GM21390 (cell line): ENCODE measurements around the gene ULBP1.
"Not testable (repeated sequence)": the region's sequence is repeated elsewhere in the genome, so short reads cannot be mapped to it uniquely, and the experiment has no call there.

Experiments used
- ATAC-seq: cut with Tn5 transposase; IDR thresholded peaks from one replicate; pipeline ENCODE4 v1.9.1; 2021; ENCODE audit not compliant: unreplicated experiment

Gene ULBP1, protein sequence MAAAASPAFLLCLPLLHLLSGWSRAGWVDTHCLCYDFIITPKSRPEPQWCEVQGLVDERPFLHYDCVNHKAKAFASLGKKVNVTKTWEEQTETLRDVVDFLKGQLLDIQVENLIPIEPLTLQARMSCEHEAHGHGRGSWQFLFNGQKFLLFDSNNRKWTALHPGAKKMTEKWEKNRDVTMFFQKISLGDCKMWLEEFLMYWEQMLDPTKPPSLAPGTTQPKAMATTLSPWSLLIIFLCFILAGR

DNA sequence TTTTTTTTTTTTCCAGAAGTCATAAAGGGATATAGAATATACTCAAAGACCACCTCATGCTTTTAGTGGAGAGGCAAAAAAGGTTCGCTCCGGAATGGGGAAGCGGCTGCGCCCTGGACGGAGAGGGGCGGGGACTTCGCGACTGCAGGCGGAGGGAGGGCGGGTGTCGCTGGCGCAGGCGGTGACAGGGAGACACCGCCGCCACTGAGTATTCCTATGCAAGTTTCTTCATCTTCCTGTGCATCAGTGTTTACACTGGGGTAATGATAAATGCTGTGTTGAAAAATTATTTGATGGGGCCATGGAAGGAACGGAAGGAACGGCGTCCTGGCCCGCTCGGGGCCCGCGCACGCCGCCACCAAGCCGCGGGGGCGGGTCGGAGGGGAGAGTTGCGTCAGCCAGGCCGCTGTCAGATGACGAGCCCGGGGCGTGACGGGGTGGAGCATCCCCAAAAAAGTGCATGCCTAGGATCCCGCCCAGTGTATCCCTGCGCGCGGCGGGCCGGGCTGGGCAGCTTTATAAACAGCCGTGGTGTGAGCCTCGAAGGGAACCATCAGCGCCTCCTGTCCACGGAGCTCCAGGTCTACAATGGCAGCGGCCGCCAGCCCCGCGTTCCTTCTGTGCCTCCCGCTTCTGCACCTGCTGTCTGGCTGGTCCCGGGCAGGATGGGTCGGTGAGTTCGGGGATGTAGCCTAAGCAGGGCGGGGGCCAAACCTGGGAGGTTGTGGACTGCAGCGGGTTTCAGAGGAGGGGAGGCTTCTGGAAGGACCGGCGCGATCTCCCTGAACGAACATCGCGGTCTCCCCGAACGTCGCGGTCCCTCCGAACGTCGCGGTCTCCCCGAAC, at the start of gene ULBP1:
Gene ULBP1 (plus strand): TSS at position 482 of the 846 bp plus-strand sequence. CDS start 107 bp downstream, at position 589.
- no peak for ATAC-seq

DNA sequence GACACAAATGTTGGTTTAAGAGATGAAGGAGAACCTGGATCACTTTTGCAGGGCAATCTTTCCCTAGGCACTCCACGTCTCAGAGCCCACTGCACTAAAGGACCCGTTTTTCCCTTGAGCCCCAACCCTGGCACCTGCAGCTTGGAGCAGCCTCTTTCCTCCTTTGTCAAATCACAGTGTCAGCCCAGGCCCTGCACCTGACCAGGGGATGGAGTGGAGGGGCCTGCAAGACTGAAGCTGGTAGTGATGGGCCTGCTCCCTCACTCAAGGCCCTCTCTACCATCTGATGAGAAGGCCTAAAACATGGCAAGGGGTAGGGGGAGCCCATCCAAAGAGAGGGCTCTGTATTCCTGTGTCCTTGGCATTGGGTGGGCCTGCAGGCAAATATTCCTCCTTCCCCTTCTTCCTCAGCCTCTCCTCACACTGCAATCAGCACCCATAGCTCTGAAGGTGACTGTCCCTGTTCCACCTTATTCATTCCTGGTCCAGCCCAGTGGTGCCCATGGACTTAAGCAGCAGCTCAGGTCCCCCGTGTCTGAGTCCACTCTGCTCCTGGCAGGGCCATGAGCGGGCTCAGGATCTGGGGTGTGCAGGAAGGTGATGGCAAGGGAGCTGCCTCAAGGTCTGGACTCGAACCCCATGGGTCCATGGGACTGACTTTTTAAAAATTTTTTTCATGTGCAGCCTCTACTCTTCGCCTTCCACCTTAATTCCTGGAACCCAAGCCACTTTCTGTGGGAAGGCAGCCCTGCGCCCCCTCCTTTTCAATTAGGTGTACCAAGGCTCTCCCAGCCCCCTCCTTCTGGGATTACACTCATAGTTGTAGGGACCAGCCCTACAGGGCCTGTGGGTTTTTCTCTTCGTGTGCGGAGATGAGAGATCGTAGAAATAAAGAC, 47.5 kb upstream of the ULBP1 start:
- no peak for ATAC-seq

DNA sequence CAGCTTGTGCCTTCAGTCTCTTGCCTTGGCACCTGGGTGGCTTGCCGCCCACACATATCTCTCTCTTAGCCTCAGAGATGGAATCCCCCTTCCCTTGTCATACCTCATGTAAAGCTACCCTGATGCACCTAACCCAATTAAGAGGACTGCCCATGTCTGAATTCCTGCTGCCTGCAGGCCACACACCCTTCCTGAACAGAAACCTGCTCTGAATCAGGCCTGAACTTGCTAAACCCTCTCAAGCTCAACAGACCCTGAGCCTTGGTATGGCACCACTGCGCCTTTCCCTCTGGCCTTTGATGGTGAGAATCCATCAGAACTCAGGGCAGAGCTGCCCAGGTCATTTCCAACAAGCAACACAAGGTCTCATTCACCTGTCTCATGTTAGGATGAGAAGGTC, 46.1 kb upstream of the ULBP1 start:
- ATAC-seq, result no peak

DNA sequence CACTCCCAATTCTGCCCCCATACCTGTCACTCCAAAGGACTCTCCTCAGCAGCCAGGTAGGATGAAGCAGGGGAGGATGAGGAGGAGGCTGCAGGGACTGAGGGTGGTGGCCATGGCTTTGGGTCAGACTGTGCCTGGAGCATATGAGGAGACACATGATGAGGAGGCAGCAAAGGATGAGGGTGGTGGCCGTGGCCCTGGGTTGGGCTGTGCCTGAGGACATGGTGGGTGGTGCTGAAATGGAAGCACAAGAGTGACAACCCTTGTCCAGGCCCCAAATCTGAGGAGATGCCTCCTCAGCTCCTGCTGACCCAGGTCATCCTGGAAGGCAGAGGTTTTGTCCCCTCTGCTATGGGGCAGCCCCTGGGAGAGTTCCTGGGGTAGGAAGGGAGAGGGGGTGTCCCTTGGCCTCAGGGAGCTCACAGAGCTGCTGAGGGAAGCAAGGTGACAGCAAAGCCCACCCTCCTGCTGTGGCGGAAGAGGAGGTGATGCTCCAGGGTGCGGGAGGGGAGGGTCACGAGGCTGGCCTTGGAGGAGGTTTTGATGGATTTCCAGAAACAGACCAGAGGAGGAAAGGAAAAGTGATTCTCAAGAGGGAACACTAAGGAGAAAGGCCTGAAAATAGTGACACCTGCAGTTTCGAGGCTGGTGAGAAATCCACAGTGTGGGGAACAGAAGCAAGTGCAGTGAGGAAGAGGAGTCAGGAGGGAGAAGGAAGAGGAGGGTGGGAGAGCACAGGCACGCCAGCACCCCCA, 45.4 kb upstream of the ULBP1 start:
- ATAC-seq, result no peak

DNA sequence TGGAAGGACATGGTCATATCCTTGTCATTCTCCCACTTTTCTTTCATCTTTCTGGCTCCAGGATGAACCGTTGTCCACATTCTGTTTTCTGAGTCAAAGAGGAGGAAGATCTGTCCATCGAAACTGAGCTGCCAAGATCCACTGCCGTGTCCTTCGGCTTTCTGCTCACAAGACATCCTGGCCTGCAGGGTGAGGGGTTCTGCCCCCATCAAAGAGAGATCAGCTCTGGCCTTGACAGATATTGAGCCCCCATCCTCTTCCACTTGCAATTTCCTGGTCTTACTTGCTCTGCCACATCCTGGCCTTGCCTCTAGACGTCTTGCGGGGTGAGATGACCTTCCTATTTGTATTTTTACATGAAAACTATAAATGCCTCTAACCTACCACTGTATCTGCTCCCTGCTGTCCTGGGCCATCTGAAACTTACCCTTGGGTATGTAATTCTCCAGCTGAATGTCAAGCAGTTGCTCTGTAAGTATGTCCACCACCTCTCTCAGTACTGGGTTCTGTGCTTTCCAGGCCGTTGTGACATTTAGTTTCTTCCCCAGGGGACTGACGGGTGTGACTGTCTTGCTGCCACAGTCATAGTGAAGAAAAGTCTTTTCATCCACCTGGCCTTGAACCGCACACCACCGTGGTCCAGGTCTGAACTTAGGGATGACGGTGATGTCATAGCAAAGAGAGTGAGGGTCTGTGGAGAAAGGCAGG, 44.5 kb upstream of the ULBP1 start:
- ATAC-seq, result not testable (repeated sequence)

DNA sequence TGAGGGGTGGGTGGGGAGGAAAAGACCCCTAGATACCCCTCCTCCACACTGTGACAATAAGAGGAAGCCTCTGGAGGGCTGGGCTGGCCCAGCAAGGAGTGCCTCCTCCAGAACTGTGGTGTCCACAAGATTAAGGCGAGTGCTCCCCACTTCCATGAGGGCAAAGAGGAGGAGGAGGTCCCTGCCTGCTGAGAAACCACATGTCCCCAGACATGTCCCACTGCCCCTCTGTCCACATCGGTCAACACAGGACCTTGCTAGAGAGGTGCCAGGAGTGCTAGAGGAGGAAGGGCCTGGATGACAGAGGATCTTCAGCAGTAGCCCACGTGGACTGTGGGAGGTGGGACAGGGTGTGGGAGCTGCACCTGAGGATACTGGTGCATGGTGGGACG, 43.9 kb upstream of the ULBP1 start:
- ATAC-seq, result no peak

DNA sequence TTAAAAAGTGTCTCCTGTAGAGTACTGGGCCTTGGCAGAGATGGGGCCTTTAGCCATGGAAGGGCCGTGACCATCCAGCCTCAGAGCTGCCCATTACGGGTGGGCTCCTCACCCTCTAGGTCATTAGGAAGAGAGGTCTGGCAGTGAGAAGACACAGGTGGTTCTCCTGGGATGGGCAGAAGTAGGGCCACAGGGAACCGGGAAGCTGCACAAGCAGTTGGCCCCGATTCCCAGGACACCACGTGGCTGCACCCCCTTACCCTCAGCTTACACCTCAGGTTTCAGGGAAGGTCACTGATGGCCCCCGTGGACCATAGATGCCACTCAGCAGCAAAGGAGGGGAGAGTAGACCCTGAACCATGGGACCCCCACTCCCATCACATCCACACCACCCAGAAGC, 42.4 kb upstream of the ULBP1 start:
- ATAC-seq, result no peak

DNA sequence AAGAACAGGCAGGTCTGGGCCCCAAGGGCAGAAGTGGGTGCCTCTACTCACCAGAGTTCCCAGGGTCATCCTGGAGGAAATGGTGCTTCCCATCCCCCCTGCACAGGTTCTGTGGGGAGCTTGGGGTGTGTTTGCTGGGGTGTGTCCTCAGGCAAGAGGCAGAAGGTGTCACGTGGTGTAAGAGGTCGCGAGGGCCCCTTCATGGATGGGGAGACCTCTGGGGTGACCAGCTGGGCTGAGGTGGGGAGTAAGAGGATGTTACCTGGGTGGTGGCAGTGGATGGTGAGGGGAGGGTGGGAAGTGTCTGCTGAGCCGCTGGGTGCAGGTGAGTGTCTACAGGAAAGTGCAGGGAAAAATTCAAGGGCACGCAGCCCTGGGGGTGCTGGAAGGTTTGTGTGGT, 41.7 kb upstream of the ULBP1 start:
- ATAC-seq, result not testable (repeated sequence)

DNA sequence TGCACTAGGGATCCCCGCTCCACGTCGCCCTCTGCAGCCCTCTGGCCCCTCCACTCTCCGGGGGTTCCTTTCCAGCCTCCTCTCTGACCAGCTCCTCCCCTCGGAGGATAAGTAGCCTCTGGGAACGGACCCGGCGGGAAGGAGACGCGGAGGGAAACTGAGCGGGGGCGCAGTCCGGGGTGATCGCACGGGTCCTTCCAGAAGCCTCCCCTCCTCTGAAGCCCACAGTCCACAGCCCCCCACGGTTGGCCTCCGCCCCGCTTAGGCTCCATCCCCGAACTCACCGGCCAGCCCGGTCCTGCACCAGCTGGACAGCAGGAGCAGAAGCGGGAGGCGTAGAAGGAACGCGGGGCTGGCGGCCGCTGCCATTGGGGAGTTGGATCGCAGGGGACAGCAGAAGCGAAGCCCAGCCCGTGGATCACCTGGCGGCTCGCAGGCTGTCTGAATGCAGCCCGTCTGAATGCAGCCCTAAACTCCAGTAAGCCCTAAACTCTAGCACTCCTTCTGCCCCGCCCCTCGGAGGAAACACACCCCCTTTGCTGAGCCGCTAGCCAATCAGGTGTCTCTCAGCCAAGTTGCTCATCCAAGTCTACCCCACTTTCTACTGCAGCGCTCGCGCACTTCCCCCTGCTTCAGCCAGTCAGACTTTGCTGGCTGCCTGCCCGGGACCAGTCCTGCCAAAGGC, 41.0 kb upstream of the ULBP1 start, which contains the start of gene RAET1G:
Gene RAET1G (minus strand): TSS at position 480 of the 685 bp plus-strand sequence. CDS start 111 bp downstream, at position 369.
- peak; percentile 71 for ATAC-seq

DNA sequence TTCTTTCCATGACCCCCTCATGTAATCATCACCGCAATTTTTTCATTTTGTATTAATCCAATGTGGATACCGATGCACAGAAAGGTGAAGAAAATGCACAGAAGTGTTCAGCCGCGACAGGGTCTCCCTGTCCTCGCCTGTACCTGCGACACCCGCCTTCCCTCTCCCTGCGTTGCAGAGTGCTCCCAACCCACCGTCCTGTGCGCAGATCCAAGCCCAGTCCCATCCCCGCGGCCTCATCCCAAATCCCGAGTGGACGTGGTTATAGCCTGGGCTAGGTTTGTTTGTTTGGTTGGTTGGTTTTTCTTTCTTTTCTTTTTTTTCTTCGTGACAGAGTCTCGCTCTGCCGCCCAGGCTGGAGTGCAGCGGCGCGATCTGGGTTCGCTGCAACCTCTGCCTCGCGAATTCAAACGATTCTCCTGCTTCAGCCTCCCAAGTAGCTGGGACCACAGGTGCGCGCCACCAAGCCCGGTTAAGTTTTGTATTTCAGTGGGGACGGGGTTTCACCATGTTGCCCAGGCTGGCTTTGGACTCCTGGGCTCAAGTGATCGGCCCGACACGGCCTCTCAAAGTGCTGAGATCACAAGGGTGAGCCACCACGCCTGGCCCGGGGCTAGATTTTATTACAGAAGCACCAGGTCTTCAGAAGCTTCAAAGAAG, 40.3 kb upstream of the ULBP1 start:
- no peak for ATAC-seq

DNA sequence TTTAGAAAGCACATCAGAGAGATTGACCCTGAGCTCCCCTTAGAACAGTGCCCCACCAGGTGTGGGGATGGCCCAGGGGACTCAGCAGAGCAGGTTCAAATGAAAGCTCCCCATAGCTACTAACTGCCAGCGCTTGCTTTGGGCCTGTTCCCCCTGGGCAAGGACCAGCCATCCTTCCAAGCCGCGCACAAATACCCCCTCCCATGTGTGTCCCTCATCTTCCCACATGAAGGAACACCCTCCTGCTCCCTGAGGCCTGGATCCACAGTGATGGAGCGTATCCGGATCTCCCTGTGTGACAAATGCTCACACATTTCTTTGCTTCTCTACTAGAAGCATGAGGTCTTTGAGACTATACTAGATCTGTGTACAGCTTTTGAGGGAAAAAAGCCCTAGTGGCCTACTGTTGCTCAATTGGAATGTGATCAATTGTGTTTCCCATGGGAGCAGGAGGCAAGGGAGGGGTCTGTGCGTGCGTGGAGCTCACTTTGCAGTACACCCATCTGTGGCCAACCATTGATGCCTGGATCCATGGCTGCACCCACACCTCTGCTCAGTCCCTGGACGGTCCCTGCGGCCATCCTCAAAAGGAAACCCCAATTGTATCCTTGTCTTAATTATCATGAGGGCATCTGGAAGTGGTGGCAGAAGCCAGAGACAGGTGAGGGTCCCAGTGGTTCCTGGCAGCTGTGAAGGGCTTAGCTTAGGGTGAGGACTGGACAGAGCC, 39.4 kb upstream of the ULBP1 start:
- ATAC-seq, result no peak

DNA sequence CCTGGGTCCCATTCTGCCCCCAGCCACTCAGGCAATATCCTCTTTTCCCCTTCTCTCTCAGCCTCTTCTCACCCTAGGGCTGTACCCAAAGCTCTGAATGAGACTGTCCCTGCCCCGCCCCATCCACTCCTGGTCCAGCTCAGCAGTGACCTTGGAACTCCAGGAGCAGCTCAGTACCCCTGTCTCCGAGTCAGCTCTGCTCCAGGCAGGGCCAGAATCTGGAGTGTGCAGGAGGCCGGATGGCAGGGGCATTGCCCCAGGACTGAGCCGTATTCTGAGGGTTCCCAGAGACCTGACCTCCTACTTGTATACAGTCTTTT, 38.9 kb upstream of the ULBP1 start:
- ATAC-seq, result no peak

DNA sequence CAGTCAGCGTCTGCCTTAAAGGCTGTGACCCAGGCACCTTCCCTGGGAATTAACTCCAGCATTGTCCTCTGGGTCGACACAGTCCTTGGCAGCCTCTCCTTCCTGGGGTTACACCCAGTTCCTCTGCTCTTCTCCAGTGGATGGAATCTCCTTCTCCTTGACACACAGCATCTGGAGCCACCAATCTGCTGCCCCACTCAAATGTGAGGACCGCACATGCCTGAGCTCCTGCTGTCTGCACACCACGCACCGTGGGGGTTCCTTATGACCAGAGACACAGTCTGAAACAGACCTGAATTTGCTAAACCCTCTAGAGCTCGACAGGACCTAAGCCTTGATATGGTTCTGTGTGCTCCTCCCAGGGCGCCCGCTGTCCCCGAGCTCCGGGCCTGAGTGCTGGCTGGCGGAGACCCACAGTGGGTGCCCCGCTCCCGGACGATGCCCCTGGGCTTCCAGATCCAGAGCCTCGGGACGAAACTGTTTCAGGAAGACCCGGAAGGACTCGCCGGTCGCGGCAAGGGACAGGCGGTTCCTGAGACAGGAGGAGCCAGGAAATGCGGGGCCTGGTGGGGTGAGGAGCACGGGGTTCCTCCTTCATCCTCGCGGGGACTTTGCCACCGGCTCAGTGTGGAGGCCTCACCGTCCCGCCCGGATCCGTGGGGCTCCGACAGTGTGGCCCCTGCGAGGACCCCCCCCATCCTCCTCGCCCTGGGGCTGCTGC, 38.3 kb upstream of the ULBP1 start:
- no peak for ATAC-seq

DNA sequence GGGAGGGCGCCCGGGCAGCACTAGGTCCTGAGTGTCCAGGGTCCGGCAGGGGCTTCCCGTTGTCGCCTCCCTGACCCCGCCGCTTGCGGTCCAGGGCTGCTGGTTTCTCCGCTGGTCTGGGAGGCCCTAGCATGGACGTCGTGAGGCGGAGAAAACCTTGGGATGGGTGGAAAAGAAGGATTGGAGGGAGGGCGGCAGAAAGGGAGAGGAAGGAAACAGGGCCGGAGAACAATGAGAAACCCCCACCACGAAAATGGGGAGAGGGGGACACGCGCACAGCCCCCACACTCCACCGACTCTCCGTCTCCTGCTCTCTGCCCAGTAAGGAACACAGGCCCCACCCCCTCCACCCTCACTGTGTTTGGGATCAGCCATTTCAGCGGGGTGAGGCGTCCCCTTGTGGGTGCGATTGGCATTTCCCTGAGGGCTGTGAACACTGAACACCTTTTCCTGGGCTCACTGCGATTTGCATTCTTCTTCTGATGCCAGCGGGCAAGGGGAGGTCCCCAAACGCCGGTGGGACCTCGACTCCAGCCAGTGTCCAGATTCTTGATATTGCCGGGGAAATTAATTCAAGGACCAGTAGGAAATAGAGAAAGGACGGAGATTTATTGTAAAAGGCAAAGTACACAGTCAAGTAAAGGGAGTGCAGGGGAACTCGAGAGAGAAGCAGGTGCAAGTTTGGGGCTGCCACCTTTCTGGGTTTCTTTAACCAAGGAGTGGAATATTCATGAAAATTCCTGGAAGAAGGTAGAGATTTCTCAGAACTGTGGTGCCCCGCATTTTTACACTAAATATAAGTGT, 37.6 kb upstream of the ULBP1 start:
- no peak for ATAC-seq

DNA sequence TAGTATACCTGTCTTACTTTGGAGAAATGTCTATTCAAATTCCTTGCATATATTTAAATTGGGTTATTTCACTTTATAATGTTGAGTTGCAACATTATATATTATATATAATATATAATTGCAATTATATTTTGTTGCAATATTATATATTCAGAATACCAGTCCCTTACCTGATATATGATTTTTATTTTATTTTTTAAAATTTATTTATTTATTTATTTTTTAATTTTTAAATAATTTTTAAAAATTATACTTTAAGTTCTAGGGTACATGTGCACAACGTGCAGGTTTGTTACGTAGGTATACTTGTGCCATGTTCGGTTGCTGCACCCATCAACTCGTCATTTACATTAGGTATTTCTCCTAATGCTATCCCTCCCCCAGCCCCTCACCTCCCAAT, 36.7 kb upstream of the ULBP1 start:
- ATAC-seq, result not testable (repeated sequence)

DNA sequence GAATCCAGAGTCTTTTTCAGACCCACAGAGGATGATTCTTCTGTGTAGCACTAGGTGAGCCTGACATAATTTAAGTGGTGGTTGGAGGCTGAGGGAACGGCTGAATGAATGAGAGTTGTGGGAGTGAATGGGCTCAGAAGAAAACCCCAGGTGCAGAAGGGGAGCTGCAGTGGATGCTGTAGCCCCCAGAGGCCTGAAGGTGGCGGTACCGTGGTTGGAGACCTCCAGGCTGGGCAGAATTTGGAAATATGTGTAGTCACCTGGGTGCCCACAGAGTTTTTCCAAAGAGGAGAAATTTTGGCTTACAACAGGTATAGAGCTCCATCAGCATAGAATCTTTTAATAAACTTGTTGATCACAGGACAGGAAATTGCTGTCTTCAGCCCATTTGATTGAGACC, 34.3 kb upstream of the ULBP1 start:
- no peak for ATAC-seq

DNA sequence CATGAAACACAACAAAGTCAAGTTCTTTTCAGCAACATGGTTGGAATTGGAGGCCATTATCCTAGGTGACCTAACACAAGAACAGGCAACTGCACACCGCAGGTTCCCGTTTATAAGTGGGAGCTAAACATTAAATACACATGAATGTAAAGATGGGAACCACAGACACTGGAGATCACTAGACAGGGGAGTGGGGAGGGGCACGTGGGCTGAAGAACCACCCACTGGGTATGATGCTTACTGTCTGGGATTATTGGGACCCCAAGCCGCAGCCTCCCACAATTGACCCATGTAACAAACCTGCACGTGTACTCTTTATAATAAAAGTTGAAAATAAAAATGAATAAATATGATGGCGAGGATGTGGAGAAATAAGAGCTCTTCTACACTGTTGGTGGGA, 32.2 kb upstream of the ULBP1 start:
- no peak for ATAC-seq
